Mucosa of descending colon (tissue), 3 donors: ENCODE data around the gene CTAG1B. TPM values are rescaled to one million over a fixed set of nuclear protein-coding genes. Genes with fewer than 3 reads are reported as not detected.
A peak's percentile ranks its signal among the peaks of the same experiment; 100 is the strongest.
"Not testable (repeated sequence)": the region's sequence is repeated elsewhere in the genome, so short reads cannot be mapped to it uniquely, and the experiment has no call there.

Source experiments
- ATAC-seq: fragments of 200-7000 bp; cut with Tn5 transposase; one replicate; pipeline ENCODE4 v1.9.1; 2020; ENCODE audit warnings: mild to moderate bottlenecking, moderate library complexity
- DNase-seq, 3 donors: peaks; one replicate each; pipeline ENCODE4 v3.0.0-alpha.2; 2020
- H3K36me3 ChIP-seq: fragments of 200-600 bp; one replicate; pipeline ENCODE4 v1.8.0; 2021; ENCODE audit warnings: low read depth, mild to moderate bottlenecking
- H3K4me1 ChIP-seq: fragments of 200-600 bp; one replicate; pipeline ENCODE4 v1.8.0; 2021; ENCODE audit warnings: low read depth, mild to moderate bottlenecking
- H3K4me3 ChIP-seq: fragments of 200-600 bp; one replicate; pipeline ENCODE4 v1.8.0; 2021; ENCODE audit warnings: mild to moderate bottlenecking
- H3K9me3 ChIP-seq: fragments of 200-600 bp; one replicate; pipeline ENCODE4 v1.8.0; 2021; ENCODE audit warnings: mild to moderate bottlenecking
- CTCF ChIP-seq: fragments of 200-600 bp; IDR thresholded peaks from one replicate; pipeline ENCODE4 v1.8.0; 2022; ENCODE audit warnings: antibody characterized with exemption, mild to moderate bottlenecking
- intact Hi-C, 2 donors: fragments of 100-400 bp; cut with DNase I in 1 of 2; cut with micrococcal nuclease in 1 of 2; formaldehyde crosslinking; loops; one replicate each; pipeline versions ENCODE4 v1.11.0 to v1.11.1; 2022; cut with DNase I, micrococcal nuclease
- total RNA-seq, 3 donors: library from RNA; stranded (reverse); fragmentation: NEBNext Ultra II Directional in 2 of 3; extraction: Animal tissue kit (Norgen Biotek cat#: 25700) in 2 of 3; gene quantifications; one replicate each; pipeline versions ENCODE4 v1.2.1 to v1.2.4, GENCODE V29; 2021 to 2023
- donor health status: DM: no; HTN: no; CAD: no; lungs with moderate emphysema.
- donor health status: DM: no; HTN: no; CAD: no.
- donor health status: DM: no; HTN: yes; CAD: no.

The CTAG1B gene
- total RNA-seq, 3 donors from 2014 or later, result not detected

GRCh38 chrX:154657226-154657805 is 38.2 kb upstream of the CTAG1B start:
- Histone ChIP-seq H3K4me1 (no peaks in the 10 kb centered on the region), H3K9me3 (no peaks in the 10 kb centered on the region), H3K4me3 (no peak overlapping the region), H3K36me3 (no peaks in the 10 kb centered on the region)
- ATAC-seq, result no peak
- intact Hi-C loops, result no loop called here
- DNase-seq, result no peak
- TF ChIP-seq CTCF, result no peak

GRCh38 chrX:154655786-154656185 is 36.7 kb upstream of the CTAG1B start:
- no peak for ATAC-seq
- no peak for DNase-seq
- Histone ChIP-seq H3K4me1 (no peaks in the 10 kb centered on the region), H3K36me3 (no peaks in the 10 kb centered on the region), H3K9me3 (no peaks in the 10 kb centered on the region), H3K4me3 (no peak overlapping the region)
- intact Hi-C loops, result no loop called here
- TF ChIP-seq CTCF, result no peak

GRCh38 chrX:154655346-154655745 is 36.3 kb upstream of the CTAG1B start:
- H3K36me3 ChIP-seq, result no peaks in the 10 kb centered on the region
- DNase-seq, result no peak
- ATAC-seq, result no peak
- no peaks in the 10 kb centered on the region for H3K9me3 ChIP-seq
- H3K4me1 ChIP-seq, result no peaks in the 10 kb centered on the region
- no peak overlapping the region for H3K4me3 ChIP-seq
- TF ChIP-seq CTCF, result no peak
- intact Hi-C loops, result no loop called here

- no peak for ATAC-seq
- DNase-seq, result no peak
- no peak for TF ChIP-seq CTCF
- H3K4me1 ChIP-seq, result no peaks in the 10 kb centered on the region
- no peak overlapping the region for H3K4me3 ChIP-seq
- no peaks in the 10 kb centered on the region for H3K9me3 ChIP-seq
- H3K36me3 ChIP-seq, result no peaks in the 10 kb centered on the region
- intact Hi-C loops, result no loop called here
These were observed 35.8 kb upstream of the CTAG1B start for GRCh38 chrX:154654925-154655324.

GRCh38 chrX:154654372-154654771 is 35.3 kb upstream of the CTAG1B start:
- no peak for TF ChIP-seq CTCF
- no peak for ATAC-seq
- Histone ChIP-seq H3K4me1 (no peaks in the 10 kb centered on the region), H3K36me3 (no peaks in the 10 kb centered on the region), H3K9me3 (no peaks in the 10 kb centered on the region), H3K4me3 (no peak overlapping the region)
- intact Hi-C loops, result no loop called here
- DNase-seq, result peak in 1 of 3 donors; percentile 20

- H3K36me3 ChIP-seq, H3K4me3 ChIP-seq, intact Hi-C loops, DNase-seq, H3K9me3 ChIP-seq, ATAC-seq, H3K4me1 ChIP-seq: not testable (repeated sequence)
These were observed 34.3 kb upstream of the CTAG1B start, which contains the start of gene CTAG2 for GRCh38 chrX:154653413-154653812. TSS of gene CTAG2 (minus strand) at chrX:154653579. CDS start at chrX:154653515, 64 bp downstream.
